HG03469 (cell line): ENCODE results near the gene BMP2K.

Experiments
- ATAC-seq: cut with Tn5 transposase; IDR thresholded peaks from one replicate; pipeline ENCODE4 v1.9.1; 2021; ENCODE audit warnings: mild to moderate bottlenecking, moderate library complexity, moderate number of reproducible peaks; ENCODE audit not compliant: unreplicated experiment

Gene BMP2K

DNA sequence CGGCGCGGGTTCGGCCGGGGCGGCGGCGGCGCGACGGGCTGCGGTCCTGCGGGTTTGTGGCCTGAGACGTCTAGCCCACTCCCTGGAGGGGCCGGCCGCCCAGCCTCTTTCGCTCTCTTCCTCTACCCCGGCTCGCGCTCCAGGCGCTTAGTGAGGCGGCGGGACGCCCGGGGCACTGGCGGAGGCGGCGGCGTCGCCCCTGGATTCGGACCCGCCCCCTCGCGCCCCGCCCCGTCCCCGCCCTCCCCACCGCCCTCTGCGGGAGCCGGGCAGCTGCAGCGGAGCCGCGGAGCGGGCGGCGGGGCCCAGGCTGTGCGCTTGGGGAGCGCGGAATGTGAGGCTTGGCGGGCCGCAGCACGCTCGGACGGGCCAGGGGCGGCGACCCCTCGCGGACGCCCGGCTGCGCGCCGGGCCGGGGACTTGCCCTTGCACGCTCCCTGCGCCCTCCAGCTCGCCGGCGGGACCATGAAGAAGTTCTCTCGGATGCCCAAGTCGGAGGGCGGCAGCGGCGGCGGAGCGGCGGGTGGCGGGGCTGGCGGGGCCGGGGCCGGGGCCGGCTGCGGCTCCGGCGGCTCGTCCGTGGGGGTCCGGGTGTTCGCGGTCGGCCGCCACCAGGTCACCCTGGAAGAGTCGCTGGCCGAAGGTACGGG, at the start of gene BMP2K:
TSS of gene BMP2K (plus strand) at position 272 of the 650 bp plus-strand sequence. CDS start at position 466, 194 bp downstream.
- ATAC-seq: peak; percentile 31

DNA sequence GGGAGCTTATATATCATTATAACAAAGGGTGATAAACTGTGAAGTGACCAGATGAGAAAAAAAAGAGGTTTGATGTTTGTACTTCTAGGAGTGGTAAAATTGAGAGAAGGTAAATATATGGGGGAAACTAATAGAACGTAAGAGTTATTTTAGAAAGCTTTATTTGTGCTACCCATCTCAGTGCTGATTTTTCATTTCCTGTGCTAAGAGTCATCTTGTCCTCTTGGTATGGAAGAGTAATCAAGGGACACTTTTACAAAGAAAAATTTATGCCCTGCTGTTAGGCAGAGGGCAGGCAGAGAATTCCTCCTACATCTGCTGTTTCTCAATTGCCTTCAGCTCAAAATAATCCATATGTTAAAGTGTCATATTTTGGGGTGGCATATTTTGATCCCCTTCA, 49.6 kb upstream of the BMP2K start:
- no peak for ATAC-seq

DNA sequence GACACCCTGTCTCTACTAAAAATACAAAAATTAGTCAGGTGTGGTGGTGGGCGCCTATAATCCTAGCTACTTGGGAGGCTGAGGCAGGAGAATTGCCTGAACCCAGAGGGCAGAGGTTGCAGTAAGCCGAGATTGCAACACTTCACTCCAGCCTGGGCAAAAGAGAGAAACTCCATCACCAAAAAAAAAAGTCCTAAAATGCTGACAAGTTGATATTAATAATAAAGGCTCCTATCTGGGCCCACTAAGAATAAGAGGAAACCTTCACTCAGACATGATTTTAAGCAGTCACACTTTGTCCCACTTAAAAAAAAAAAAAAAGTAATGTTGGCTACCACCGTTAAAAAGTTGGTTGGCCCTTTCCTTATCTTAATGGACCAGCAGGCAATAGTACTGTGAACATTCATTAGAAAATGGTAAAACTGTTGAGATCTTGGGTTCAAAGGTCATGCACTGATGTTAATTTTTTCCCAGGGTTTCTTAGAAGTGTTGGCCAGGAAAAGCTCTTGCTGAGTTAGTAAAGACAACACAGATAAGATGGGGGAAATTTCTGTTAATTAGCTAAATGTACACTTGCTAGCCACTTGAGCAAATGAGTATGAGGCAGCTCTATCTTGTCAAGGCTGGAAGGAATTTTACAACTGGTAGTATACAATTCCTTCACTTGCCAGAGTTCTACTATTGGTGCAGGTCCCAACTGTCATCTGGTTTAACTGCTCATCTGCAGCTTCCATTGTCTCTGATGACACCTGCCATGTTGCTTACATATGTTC, 43.6 kb upstream of the BMP2K start:
- ATAC-seq: no peak

DNA sequence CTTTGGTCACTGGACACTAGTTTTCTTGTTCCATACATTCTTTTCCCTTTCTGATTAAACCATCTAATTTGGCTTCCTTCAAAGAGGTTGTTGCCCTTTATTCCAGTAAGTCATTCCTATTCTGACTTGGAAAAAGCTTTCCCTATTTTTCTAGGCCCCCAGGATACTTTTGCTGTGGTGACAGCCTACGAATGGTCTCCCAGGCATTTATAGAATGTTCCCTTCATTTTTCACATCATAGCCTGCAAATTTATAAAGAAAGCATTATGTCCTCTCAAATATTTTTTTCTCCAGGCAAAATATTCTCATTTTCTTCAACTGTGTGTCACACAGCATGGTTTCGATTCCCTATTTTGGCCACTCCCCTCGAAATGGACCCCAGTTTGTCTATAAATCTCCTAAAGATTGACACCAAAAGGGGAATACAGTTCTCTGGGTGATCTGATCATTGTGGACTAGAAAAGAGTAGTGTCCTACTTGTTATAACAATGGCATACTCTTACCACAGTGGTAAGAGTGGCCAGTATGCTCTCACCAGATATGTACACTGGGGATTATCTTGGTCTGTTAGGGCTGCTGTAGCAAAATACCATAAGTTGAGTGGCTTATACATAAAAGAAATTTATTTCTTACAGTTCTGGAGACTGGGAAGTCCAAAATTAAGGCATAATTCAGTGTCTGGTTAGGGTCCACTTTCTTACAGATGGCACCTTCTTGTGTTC, 41.5 kb upstream of the BMP2K start:
- no peak for ATAC-seq

DNA sequence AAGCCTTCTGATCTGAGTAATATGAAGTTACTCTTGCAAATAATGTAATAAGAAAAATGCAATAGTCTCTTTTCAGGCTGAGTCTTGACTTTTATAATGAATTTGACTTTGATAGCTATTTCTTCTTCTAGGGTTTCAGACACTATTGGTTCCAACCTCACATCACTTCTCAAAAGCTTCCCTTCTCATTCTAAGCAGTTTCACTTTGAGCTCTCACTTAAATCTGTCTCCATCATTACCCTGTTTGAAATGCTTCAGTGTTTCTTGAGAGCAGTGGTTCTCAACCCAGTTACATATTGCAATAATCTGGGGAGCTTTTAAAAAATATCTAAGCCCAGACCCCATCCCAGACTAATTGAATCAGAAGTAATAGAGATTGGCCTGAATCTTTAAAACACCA, 40.5 kb upstream of the BMP2K start:
- ATAC-seq: peak; percentile 61

DNA sequence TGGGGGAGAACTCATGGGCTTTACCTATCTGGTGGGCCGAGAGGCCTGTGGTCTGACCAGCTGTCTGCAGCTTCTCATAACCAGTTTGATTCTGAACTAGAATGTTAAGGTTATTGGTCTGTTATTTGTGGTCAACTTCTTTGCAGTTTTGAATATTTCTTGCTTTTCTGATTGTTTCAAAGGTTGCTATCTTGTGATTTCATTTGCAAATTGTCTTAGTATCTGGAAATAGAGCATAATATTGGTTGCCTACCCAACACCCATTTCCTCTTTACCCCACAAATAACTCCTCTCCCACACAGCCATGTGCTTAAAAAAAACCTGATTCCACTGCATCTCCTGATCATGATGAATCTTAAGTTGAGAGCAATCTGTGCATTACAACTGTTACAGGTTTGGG, 39.1 kb upstream of the BMP2K start:
- ATAC-seq: peak; percentile 52

DNA sequence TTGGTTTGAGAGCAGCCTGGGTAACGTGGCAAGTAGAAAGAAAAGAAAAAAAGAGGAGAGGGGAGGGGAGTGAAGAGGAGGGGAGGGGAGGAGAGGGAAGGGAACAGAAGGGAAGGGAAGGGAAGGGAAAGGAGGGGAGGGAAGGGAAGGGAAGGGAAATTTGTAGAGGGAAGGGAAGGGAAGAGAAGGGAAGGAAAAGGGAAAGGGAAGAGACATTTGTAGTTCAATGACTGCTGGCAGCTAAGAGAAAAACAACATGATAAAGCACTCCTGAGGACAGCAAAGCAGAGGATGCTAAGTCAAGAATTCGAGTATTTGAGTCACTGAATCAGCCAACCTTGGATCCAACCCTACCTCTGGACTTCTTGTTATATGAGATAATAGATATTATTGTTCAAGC, 38.2 kb upstream of the BMP2K start:
- no peak for ATAC-seq

DNA sequence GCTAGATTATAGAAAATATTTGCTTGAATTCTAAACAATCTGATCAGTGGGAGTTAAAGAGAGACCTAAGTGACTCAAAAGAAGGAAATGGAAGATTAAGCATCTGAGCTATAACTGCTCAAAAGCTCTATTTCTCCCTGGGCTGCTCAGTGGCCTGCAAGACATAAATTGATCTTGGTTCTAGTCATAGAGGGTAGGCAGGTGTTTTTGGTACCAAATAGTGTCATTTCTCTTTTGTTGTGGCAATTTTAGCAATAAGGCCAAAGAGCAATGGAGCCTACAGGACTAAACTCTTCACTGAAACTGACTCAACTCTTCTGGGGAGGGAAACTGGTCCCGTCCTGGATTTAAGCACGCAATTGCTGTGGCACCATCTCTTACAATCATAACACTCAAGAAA, 33.9 kb upstream of the BMP2K start:
- ATAC-seq: peak; percentile 51

DNA sequence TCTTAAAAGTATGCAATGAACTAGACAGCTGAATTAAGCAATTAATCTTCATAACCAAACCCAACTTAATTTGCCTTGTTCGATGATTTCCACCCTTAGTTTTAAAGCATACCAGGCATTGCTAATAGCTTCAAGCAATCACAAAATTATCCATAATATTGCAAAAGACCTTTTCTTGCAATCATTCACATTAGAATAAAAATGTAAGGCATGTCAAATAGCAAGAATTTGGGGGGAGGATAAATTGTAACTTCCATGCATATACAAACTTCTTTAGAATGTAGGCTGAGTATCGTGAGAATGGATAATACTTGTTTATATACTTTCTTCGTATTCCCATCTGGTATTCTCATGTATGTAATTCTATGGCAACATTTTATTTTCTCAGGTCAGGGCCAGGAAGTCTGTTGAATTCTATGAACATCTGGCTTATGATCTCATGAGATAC, 28.7 kb upstream of the BMP2K start:
- no peak for ATAC-seq

DNA sequence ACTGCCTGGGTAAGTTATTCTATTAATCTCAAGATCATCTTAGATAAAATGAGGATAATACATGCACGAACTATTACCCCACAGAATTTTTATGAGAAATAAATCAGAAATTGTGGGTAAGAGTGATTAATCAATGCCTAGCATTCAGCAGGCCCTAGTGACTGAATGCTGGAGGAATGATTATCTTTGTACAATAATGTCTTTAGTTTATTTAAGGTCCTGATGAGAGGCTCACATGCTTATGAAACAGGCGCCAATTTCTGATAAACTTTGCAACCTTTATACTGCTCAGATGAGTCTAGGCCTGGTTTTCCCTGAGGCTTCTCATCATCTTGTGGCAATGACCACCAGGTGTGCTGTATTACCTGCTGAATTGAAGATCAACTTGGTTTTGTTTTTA, 27.8 kb upstream of the BMP2K start:
- no peak for ATAC-seq

DNA sequence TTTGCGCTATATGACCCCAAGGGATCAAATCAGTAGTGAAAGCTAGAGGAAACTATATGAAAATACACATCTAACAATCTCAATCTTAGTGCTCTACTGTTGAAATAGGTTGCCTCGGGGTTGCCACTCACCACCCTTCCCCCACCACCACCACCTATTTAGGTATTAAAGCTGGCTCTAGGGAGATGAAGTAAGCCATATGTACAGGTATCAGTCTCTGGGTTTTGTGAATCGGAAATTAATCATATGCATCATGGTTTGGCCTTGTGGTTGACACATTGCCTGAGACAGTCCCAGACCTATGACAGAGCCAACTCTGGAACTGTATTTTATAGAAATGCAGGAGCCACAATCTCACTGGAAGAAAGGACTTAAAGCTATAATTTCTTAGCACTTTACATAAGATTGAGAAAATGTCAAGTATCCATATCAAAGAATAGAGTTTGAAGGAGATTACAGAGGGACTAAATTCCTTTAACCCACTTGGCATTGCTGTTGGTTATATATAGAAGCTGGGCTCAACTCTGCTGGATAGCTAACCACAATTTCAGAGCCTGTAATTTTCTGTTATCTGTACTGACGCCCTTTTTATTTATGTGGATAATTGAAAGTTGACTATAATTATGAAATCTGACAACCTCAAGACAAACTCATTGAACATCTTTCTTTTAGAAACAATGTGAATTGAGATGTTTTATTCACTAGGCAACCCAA, 26.7 kb upstream of the BMP2K start:
- no peak for ATAC-seq

DNA sequence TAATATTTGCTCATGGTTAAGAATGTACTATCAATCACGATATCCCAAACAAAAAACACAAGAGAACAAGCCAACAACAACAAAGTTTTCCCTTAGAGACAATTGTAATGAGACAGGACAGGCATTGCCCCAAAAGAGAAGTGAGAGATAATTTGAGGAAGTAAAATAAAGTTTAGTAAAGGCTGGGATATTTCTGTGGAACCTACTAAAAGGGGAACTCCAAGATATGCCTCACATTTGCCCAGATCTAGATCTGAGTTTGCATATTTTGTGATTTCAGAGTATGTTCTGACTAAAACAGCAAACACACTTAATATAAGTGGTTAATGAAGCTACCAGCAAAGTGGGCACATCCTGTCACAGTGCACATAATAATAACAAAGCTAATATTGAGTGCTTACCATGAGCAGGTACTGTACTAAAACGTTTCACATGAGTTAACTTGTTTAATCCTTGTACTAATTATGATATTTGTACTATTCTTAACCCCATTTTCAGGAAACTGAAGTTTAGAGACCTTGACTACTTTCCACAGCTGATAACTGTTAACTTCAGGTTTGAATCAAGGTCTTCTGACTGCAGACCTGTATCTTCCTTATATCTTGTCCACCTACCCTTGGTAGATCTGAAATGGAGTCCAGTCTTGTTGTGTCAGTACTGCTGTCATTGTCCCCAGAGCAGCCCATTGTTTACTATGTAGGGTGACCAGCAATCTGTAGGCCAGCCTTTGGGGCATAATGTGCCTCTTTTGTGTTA, 26.0 kb upstream of the BMP2K start:
- peak; percentile 93 for ATAC-seq

DNA sequence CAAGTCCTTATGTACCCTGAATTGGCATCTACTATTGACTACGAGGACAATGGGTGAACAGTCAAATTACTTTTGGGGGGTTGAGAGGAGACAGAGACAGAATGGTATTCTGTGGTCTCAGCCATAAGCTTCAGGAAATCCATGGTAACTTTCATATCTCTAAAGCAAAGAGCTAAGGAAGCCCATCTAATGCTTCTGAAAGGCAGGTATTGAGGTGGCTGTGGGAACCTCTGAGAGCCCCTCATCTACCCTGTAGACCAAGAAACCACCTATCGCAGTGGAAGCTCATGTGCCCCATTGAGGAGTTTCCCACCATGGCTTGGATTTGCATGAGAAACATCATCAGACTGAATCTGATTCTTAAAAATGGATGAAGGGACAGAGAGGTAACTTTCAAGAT, 23.1 kb upstream of the BMP2K start:
- ATAC-seq: no peak

DNA sequence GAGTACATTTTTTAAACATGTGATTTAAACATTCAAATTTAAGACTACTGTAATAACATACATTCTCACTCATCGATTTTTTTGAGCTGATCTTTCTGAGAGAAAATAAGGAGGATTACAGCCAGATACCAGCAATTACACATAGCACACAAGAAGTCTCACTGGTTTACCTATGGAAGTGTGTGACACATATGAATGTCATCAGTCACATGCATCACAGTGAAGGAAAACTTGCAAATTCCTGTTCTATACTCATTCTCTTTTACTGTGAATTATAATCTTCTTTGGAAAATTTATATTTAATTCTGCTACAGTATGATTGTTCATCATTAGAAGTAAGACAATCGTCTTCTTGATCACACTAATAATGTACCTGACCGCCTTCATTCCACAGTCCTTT, 21.3 kb upstream of the BMP2K start:
- no peak for ATAC-seq

DNA sequence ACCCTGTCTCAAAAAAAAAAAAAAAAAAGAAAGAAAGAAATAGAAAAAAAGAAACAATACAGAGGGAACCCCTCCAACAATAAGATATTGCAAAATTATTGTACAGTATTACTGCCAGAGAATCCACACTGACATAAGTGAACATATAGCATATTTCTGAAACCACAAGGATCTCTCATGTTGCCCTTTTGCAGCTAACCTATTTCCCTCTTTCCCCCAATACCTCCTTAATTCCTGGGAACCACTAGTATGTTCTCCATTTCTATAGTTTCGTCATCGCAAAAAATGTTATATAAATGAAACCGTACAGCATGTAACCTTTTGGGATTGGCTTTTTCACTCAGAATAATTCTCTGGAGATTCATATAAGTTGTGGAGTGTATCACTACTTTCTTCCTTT, 20.0 kb upstream of the BMP2K start:
- no peak for ATAC-seq

DNA sequence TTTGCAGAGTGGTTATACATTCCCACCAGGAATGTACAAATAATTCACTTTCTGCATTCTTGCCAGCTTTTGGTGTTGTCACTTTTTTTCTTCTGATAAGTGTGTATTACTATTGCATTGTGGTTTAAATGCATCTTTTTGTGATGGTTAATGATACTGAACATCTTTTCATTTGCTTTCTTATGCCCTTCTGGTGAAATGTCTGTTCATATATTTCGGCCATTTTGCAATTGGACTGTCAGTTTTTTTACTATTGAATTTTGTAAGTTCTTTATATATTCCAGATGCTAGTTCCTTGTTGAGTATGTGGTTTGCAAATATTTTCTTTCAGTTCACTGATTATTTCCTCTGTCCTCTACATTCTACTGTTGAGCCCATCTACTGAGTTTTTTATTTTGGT, 19.4 kb upstream of the BMP2K start:
- ATAC-seq: no peak

DNA sequence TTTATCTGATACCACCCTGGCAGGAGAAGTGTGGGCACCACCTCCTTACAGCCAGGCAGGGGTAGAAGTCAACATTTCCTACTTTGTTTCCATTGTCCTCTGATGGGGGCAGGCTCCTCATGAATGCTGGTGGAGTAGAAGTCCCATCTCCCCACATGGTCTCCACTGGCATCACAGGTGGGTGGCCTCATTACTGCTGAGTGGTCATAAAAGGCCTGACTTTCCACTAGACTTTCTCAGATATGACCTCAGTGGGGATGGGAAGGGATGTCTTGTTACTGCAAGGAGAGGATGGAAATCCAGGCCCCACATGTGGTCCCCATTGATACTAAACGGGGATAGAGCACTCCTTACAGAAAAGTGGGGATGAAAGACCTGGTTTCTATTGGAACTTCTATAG, 18.6 kb upstream of the BMP2K start:
- ATAC-seq: no peak

DNA sequence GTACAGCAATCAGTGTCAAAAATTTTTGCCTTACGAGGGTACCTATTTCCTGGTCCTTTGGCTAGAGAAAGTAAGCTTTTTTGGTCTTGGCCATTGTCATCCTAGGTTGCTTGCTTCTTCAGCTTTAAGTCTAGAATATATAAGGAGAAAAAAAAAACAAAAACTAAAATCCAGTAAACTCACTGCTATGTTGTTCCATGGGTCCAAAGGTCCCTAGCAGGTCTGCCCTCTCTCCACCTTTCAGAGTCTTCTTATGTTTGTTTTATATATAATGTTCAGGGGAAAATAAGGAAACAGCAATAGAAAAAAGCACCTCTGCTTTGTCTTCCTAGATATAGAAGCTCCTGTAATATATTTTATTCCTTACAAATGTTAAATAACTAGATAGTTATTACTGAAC, 18.1 kb upstream of the BMP2K start:
- no peak for ATAC-seq

DNA sequence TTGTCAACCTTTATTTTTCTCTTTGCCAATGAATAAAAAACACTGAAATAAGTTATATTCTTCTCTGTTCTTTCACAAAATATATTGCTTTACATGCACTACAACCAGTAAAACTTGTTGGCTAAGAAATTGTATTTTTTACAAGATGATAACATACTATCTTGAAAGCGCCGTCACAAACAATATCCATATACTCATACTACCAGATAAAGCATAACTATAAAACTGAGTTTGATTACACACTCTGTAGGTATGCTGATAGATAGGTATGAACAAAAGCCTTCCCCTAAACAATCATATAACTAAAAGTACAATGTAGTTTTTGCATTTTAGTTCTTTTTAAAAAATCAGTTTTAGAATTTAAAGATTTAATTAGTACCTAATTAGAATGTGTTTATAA, 13.6 kb upstream of the BMP2K start:
- no peak for ATAC-seq

DNA sequence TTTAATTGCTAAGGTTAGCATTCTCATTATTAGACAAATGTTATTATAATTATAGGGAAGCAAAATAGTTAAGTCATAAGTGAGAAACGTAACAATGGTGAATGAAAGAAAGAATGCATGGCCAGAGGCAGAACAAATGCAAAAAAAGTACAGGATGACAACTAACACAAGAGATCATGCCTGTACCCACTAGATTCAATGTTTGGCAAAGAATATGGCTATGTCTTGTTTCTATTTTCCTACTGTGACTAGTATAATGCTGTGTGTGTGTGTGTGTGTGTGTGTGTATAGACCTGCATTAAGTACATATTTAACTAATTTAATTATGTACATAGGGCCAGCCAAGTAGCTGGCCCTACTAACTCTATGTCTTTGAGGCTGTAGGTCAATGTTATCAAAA, 12.9 kb upstream of the BMP2K start:
- no peak for ATAC-seq
